Osteoblast (primary cell): ENCODE measurements around the gene SMIM32. TPM values are rescaled to one million over a fixed set of nuclear protein-coding genes. Genes with fewer than 3 reads are reported as not detected.

Experiments used
- DNase-seq: peaks from one replicate; pipeline ENCODE4 v3.0.0; 2011; ENCODE audit warnings: low spot score, mixed read lengths; ENCODE audit not compliant: insufficient read length; ENCODE audit errors: missing footprints
- H2AFZ ChIP-seq: 2 replicates; pipeline ENCODE4 v1.6.0; 2011; ENCODE audit warnings: mild to moderate bottlenecking, low read length
- H3K27ac ChIP-seq: 2 replicates; pipeline ENCODE4 v1.5.1; 2011; ENCODE audit warnings: mild to moderate bottlenecking, low read depth, low read length, moderate library complexity
- H3K27me3 ChIP-seq: 2 replicates; pipeline ENCODE4 v1.6.0; 2012; ENCODE audit warnings: mild to moderate bottlenecking, control low read depth, inconsistent platforms, low read length, moderate library complexity; ENCODE audit not compliant: insufficient read depth
- H3K36me3 ChIP-seq: 2 replicates; pipeline ENCODE4 v1.5.1; 2011; ENCODE audit warnings: mild to moderate bottlenecking, low read length, control low read depth, moderate library complexity; ENCODE audit not compliant: insufficient read depth
- H3K4me1 ChIP-seq: 2 replicates; pipeline ENCODE4 v1.5.1; 2011; ENCODE audit warnings: mild to moderate bottlenecking, low read length, control low read depth, moderate library complexity; ENCODE audit not compliant: insufficient read depth
- H3K4me2 ChIP-seq: 2 replicates; pipeline ENCODE4 v1.6.0; 2011; ENCODE audit warnings: mild to moderate bottlenecking, low read length; ENCODE audit not compliant: insufficient read depth
- H3K4me3 ChIP-seq: fragments of 200-600 bp; sonication (generic); 3 replicates; pipeline ENCODE4 v1.5.1; 2012; ENCODE audit warnings: mild to moderate bottlenecking, low read length, inconsistent platforms; ENCODE audit not compliant: insufficient read depth
- H3K79me2 ChIP-seq: 2 replicates; pipeline ENCODE4 v1.6.0; 2012; ENCODE audit warnings: mild to moderate bottlenecking, low read length, control low read depth, inconsistent platforms; ENCODE audit not compliant: insufficient read depth
- H3K9me3 ChIP-seq: 2 replicates; pipeline ENCODE4 v1.5.1; 2011; ENCODE audit warnings: low read depth, low read length, control low read depth
- H4K20me1 ChIP-seq: 2 replicates; pipeline ENCODE4 v1.6.0; 2012; ENCODE audit warnings: mild to moderate bottlenecking, low read length, control low read depth; ENCODE audit not compliant: insufficient read depth
- total RNA-seq: library from RNA; depleted of rRNA; stranded (reverse); fragments of >200 nt; gene quantifications from 2 replicates; pipeline ENCODE4 v1.2.3, GENCODE V29; 2012
- TF ChIP-seq, protein P1 (sequence below): IDR thresholded peaks from 2 replicates; pipeline ENCODE4 v1.5.1; 2011; ENCODE audit warnings: mild to moderate bottlenecking, low read depth, low read length, moderate library complexity; ENCODE audit errors: extremely low read depth

Gene SMIM32
- total RNA-seq, 1 donor = not detected

DNA sequence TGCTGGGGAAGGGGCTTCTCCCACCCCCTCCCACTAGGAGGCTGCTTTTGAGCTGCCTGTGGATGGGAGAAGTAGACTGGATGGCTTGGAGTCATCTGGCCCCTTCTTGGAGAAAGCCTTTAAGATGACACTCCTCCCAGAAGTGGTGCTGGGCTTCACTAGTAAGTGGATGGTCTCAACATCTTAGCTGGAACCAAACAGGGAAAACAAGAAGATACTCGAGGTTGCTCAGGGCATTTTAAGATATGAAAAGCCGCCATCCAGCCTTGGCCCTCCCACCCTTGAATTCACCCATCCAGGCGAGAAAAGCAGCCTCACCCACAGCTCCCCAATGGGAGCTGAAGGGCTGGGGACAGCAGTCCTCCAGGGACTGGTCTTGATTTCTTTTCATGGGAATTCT lies 7.8 kb upstream of the SMIM32 start:
- H4K20me1 ChIP-seq = no peaks in the 10 kb centered on the region
- no peak overlapping the region for H3K4me3 ChIP-seq
- H2AFZ ChIP-seq = no peak overlapping the region
- no peak overlapping the region for H3K27ac ChIP-seq
- no peak for DNase-seq
- H3K9me3 ChIP-seq = no peaks in the 10 kb centered on the region
- H3K4me1 ChIP-seq = peaks cover 5% of the 10 kb centered on the region
- no peaks in the 10 kb centered on the region for H3K36me3 ChIP-seq
- H3K4me2 ChIP-seq = no peak overlapping the region
- H3K79me2 ChIP-seq = no peaks in the 10 kb centered on the region
- no peaks in the 10 kb centered on the region for H3K27me3 ChIP-seq
- TF ChIP-seq, protein P1, sequence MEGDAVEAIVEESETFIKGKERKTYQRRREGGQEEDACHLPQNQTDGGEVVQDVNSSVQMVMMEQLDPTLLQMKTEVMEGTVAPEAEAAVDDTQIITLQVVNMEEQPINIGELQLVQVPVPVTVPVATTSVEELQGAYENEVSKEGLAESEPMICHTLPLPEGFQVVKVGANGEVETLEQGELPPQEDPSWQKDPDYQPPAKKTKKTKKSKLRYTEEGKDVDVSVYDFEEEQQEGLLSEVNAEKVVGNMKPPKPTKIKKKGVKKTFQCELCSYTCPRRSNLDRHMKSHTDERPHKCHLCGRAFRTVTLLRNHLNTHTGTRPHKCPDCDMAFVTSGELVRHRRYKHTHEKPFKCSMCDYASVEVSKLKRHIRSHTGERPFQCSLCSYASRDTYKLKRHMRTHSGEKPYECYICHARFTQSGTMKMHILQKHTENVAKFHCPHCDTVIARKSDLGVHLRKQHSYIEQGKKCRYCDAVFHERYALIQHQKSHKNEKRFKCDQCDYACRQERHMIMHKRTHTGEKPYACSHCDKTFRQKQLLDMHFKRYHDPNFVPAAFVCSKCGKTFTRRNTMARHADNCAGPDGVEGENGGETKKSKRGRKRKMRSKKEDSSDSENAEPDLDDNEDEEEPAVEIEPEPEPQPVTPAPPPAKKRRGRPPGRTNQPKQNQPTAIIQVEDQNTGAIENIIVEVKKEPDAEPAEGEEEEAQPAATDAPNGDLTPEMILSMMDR = no peak

DNA sequence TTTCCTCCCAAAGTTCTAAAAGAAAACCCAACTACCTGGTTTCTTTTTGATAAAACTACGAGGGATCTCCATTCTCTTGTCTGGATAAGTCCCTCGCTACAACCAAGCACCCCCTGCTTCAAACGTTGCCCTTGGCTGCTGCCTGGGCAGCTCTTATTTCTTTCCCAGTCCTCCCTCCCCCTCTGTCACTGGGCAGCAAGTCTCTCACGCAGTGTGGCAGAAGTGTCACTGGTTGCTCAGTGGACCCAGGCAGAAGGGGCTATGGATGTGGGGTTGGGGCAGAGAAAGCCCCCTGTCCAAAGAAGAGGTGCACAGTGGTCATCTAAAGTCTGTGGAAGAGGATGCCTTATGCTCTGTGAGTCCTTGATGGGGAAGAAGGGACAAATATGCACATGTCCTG lies 7.2 kb upstream of the SMIM32 start:
- H3K27me3 ChIP-seq = no peaks in the 10 kb centered on the region
- DNase-seq = no peak
- no peaks in the 10 kb centered on the region for H3K79me2 ChIP-seq
- no peak overlapping the region for H3K27ac ChIP-seq
- no peak overlapping the region for H3K4me3 ChIP-seq
- H3K4me1 ChIP-seq = peaks cover 9% of the 10 kb centered on the region
- H2AFZ ChIP-seq = no peak overlapping the region
- no peaks in the 10 kb centered on the region for H4K20me1 ChIP-seq
- no peaks in the 10 kb centered on the region for H3K36me3 ChIP-seq
- no peaks in the 10 kb centered on the region for H3K9me3 ChIP-seq
- TF ChIP-seq, protein P1 = no peak
- no peak overlapping the region for H3K4me2 ChIP-seq

DNA sequence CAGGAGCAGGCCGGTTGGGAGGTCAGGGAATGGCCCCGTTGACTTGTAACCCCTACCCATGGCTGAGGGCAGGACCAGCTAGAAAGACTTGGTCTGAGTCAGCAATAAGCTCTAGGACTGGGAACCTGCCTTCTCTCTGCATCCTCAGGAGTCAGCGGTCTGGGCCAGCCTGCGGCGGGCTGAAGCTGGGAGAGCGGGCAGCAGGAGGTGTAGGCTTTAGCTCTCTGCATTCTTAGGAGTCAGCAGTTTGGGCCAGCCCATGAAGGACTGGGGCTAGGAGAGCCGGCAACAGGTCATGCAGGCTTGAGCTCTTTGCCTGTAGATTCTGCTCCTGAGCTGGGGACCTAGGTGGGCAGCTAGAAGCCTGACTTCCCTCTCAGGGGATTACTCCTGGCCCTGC lies 6.4 kb upstream of the SMIM32 start:
- peaks cover 9% of the 10 kb centered on the region for H3K4me1 ChIP-seq
- H3K9me3 ChIP-seq = no peaks in the 10 kb centered on the region
- H3K27ac ChIP-seq = no peak overlapping the region
- H3K4me2 ChIP-seq = no peak overlapping the region
- H4K20me1 ChIP-seq = no peaks in the 10 kb centered on the region
- TF ChIP-seq, protein P1 = no peak
- no peak overlapping the region for H3K4me3 ChIP-seq
- no peaks in the 10 kb centered on the region for H3K27me3 ChIP-seq
- DNase-seq = no peak
- no peaks in the 10 kb centered on the region for H3K36me3 ChIP-seq
- no peak overlapping the region for H2AFZ ChIP-seq
- no peaks in the 10 kb centered on the region for H3K79me2 ChIP-seq

DNA sequence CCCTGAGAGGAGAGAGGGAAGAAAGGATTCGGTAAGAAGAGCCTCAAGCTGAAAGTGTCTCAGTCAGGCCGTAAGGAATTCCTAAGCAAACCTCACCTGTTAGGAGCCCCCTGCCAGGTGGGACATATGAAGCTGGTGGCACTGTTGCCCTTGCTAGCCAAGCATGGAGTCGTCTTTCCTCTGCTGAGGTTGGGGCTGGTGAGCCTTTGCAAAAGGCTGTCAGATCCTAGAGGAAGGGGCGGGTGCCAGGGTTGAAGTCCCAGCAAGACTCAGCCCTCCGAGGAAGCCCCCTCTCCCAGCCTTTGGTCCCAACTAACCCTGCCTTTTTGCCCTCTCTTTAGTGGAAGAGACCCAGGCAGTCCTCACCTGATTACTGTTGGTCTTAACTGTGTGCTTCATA lies 5.5 kb upstream of the SMIM32 start:
- H4K20me1 ChIP-seq = peaks cover 2% of the 10 kb centered on the region
- no peaks in the 10 kb centered on the region for H3K36me3 ChIP-seq
- H3K4me1 ChIP-seq = peaks cover 9% of the 10 kb centered on the region
- no peak overlapping the region for H3K4me2 ChIP-seq
- DNase-seq = no peak
- no peaks in the 10 kb centered on the region for H3K79me2 ChIP-seq
- TF ChIP-seq, protein P1 = no peak
- H3K27ac ChIP-seq = no peak overlapping the region
- no peaks in the 10 kb centered on the region for H3K9me3 ChIP-seq
- H3K4me3 ChIP-seq = no peak overlapping the region
- H3K27me3 ChIP-seq = peaks cover 8% of the 10 kb centered on the region
- H2AFZ ChIP-seq = no peak overlapping the region
